SIG-M5 treated with dmso at 0.1 percent for 504 hours (cell line): Measurements from ENCODE around the gene MAPK11.

Experiments
- DNase-seq: peaks from one replicate; lab custom pipeline; 2025; ENCODE audit not compliant: unreplicated experiment; lab: John Stamatoyannopoulos, UW

Gene MAPK11

GRCh38 chr22:50296658-50297490, 26.7 kb upstream of the MAPK11 start:
- no peak for DNase-seq

- no peak for DNase-seq
Observed at GRCh38 chr22:50294319-50294656, 24.1 kb upstream of the MAPK11 start.

- DNase-seq, result peak; percentile 31
Observed at GRCh38 chr22:50293441-50294318, 23.5 kb upstream of the MAPK11 start.

DNA sequence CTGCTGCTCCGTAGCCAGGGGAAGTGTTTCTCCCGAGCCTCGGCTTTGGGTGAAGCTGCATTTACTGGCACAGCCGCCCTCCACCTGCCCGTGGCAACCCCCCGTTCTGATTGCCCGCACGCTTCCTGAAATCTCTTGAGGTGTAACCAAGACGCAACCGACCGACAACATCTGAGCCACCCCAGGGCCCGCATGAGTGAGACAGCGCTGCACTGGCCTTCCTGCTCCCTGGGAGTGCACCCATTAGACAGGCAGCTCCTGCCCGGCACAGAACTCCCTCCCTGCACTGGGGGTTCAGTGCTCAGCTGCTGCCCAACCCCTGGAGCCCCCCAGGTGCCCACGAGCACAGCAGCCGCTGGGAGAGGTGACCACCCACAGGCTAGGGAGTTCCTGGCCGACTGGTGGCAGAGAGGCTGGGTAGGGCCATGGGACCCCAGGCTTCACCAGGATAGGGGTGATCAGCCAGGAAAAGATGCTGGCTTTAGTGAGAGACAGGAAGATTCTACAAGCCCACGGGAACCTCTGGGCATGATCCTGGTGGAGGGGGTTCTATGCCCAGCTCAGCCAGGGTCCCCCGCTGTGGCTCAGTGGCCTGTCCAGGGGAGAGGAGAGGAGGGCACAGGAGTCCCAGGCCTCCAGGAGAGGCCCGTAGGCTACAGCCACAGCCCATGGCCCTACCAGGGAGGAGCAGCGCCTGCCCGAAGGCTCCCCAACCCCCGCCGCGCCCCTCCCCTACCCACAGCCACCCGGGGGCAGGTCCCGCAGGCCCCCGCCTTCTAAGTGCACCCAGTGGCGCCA, 22.7 kb upstream of the MAPK11 start:
- DNase-seq, result no peak

DNA sequence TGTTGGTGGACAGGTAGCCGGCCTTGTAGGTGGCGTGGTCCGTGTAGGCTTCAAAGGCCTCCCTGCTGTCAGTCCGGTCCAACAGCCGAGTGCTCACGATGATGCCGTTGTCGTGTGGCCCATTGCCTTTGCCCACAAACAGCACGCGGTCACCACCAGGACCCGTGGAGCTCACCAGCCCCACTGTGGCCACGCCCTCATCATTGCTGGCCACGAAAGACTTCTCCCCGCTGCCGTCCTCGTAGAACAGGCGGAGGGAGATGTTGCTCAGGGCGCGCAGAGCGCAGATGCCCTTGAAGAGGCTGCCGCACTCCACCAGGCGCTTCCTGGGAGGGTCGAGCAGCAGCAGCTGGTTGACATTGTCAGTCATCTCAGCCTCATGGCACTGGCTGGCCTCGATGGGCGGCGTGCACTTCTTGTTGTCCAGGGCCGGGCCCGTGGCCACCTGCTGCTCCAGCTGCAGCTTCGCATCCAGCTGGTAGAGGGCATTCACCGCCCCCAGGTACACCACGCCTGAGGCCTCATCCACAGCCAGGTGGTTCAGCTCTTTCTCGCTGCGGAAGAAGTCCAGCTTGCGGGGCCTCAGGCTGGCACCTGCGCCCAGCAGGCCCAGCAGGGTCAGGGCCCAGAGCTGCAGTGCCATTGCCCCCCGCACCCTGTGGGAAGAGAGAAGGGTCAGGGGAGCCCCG, 19.9 kb upstream of the MAPK11 start:
- DNase-seq, result no peak

- no peak for DNase-seq
Observed at GRCh38 chr22:50289151-50289941, 19.2 kb upstream of the MAPK11 start.

- DNase-seq, result no peak
Observed at GRCh38 chr22:50287731-50288130, 17.6 kb upstream of the MAPK11 start.

- no peak for DNase-seq
Observed at GRCh38 chr22:50286701-50287318, 16.6 kb upstream of the MAPK11 start.

DNA sequence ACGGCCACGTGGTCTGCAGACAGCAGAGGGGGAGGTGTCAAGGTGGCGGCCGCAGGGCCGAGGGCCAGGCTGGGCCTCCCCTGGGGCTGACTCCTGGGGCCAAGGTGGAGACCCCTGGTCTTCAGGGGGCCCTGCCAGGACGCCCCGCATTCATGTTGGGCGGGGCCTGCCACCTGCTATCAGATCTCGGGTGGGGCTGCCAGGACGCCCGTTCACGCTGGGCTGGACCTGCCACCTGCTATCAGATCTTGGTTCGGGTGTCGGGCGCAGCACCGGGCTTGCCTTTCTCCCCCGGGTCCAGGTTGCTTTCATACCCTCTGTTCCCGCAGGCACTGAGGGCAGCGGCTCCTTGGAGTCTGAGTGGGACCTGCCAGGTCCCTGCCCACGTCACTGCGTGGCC, 16.1 kb upstream of the MAPK11 start:
- no peak for DNase-seq

DNA sequence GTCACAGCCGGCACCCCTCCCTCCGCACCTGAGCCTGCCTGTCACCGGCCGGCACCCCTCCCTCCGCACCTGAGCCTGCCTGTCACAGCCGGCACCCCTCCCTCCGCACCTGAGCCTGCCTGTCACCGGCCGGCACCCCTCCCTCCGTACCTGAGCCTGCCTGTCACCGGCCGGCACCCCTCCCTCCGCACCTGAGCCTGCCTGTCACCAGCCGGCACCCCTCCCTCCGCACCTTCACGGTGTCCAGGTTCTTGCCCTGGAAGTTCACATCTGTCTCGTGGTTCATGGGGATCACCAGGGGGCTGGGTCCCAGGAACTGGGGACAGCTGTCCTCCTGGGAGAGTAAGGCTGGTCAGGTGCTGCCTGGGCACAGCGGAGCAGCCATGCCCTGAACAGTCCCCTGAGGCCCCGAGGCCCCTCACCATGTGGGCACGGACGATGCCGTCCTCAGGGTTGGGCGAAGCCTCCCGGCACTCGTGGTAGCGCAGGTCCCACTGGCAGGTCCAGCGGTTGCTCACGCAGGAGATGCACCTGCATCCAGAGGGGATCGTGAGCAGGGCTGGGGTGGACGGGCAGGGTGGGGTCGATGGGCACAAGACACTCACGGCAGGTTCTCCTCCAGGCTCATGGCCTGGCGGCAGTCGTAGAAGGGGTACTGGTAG, 15.5 kb upstream of the MAPK11 start:
- no peak for DNase-seq

DNA sequence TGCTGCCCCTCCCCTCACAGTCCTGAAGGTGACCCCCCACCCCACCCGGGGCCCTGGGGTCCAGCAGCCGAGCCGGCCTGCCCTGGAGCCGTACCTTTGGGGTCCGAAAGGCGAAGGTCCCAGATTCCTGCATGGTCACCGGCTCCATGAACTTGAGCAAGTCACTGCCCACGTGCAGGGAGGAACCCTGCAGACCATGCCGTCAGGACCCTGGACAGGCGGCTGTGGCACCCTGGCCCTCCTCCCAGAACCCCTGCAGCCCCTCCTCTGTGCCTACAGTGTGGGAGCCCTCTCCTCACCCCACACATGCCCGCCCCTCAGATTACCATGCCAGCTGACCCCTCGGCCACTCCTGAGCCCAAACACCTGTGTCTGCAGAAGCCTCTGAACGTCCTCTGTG, 14.3 kb upstream of the MAPK11 start:
- no peak for DNase-seq

DNA sequence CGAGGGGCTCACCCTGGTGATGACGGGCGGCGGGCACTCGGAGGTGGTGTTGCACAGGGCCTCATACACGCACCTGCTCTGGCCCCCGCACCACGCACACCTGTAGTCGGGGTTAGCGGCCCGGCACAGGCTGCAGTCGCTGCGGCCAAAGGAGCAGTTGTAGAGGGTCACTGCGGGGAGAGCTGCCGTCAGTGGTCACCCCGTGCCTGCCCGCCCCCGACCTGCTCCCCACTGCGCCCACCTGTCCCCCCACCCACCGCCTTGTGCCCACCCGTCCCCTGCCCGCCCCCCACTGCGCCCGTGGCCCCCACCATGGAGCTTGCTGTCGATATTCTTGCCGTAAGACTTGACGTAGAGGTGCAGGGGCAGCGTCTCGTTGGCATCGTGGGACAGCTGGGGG, 13.6 kb upstream of the MAPK11 start:
- DNase-seq, result no peak

DNA sequence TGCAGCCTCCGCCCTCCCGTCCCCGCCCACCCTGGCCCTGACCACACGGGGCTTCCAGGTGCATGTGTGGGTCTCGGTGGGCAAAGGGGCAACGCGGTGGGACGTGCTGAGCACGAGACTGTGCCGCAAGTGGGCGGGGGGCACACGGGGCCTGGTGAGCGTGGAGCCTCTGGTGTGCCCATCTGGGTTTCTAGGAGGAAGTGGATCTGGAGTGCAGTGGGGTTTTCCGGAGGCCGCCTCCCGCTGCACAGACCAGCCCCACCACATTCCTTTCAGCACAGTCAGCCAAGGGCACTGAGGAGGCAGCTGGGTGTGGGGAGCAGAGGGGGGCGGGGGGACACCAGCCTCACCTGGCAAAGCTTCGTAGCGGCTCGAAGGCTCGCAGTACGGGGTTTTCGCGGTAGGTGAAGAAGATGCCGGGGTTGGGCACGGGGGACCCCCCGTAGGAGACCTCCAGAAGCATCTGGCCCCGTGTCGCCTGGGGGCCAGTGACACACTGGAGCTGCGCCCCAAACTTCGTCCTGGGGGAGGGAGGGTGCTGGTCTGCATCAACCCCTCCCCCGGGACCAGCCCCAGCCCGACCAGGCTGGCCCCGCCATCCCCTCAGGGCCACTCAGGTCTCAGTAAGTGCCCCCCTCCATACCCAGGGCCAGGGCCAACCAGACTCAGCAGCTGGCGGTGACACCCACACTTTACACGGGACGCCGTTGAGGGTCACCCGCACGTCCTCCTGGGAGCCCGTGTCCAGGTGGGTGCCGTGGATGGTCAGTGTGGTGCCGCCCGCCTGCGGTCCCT, 12.4 kb upstream of the MAPK11 start:
- DNase-seq, result peak; percentile 29

- DNase-seq, result no peak
Observed at GRCh38 chr22:50281957-50282356, 11.8 kb upstream of the MAPK11 start.

DNA sequence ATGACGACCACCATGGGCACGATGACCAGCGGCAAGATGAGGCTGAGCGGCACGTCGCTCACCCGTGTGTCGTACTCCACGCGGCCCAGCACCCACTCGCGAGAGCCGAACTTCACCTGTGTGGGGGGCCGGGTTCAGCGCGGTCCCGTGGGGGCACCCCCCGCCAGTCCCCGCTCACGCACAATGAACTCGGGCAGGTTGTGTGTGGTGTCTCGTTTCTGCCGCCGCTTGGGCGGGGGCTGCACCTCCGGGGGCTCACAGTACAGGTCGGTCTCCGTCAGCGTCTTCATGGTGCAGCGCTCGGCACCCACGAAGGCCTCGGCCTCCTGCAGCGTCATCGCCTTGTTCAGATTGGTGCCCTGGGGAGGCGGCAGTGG, 11.2 kb upstream of the MAPK11 start:
- no peak for DNase-seq

DNA sequence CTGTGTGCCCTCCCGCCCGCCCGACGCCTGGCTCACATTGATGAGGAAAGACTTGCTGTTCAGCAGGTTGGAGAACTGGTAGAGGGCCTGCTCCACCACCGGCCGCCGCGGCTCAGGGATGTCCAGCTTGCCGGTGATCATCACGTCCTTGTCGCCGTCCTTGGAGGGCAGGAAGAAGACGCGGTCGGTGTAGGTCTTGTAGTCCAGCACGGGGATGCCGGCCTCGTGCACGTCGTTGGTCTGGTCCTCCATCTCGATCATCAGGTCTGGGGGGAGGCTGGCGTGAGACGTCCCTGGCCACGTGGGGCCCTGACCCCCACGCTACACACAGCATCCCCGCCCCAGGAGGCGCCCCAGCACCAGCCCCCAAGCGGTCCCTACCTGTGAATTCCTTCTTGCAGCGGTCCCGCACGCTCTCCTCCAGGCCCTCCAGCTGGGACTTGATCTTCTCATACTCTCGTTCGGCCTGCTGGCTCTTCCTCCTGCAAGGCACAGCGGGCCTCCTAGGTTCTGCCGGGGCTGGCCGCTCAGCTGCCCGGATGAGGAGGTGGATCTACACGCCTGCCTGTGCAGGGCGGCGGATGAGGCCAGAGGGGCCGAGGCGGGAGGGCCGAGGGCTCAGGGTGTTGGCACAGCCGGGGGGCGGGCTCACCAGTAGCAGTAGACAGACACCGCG, 10.7 kb upstream of the MAPK11 start:
- DNase-seq, result no peak

- DNase-seq, result no peak
Observed at GRCh38 chr22:50280022-50280707, 10.0 kb upstream of the MAPK11 start.
